Measurements from ENCODE around the gene DZIP3. TPM values are rescaled to one million over a fixed set of nuclear protein-coding genes. Genes with fewer than 3 reads are reported as not detected.

Gene DZIP3
- total and polyA plus RNA-seq, 2 of the 8 experiments (the other 6 are each of a cell fraction or from before 2014, with no cell fraction given): 10.4 to 24.3 TPM

GRCh38 chr3:108605028-108605427 is 15.5 kb downstream of the DZIP3 start:
- Histone ChIP-seq H2BK20ac (ENCODE audit: low read length) (no peak overlapping the region), H3K4me3 (ENCODE audit: extremely low read depth in 1 of 4, insufficient read depth in 2 of 4, low read depth in 3 of 4, low read length in 4 of 4) (no peak overlapping the region), H3K9me3 (ENCODE audit: insufficient read depth in 2 of 2, low read depth in 1 of 2, low read length in 1 of 2) (no peaks in the 10 kb centered on the region), H3K27ac (ENCODE audit: low read depth, low read length) (no peak overlapping the region), H3K23ac (ENCODE audit: insufficient read length) (no peak overlapping the region), H3K56ac (replicated peaks; ENCODE audit: insufficient read length, low read depth, low read length) (no peak overlapping the region), H3K79me1 (ENCODE audit: low read depth, low read length) (no peaks in the 10 kb centered on the region), H3K79me2 (ENCODE audit: control insufficient read depth in 1 of 2, insufficient read depth in 2 of 2, low read length in 2 of 2) (peaks cover 3 to 21% of the 10 kb centered on the region in 2 experiments; a peak in 3 of 4 replicates), H3K36me3 (ENCODE audit: control insufficient read depth in 2 of 4, insufficient read depth in 4 of 4, low read length in 3 of 4) (peaks cover 0 to 4% (median 0%) of the 10 kb centered on the region in 4 experiments; a peak in 2 of 8 replicates), H2BK5ac (ENCODE audit: low read depth, low read length) (no peak overlapping the region), H4K91ac (replicated peaks; ENCODE audit: insufficient read length, low read length) (no peak overlapping the region), H3K14ac (ENCODE audit: insufficient read length) (no peak overlapping the region), H3K4me1 (replicated peaks in 1 of 4; ENCODE audit: control insufficient read depth in 3 of 4, insufficient read depth in 4 of 4, low read length in 3 of 4) (peaks cover 0 to 3% (median 3%) of the 10 kb centered on the region in 4 experiments; a peak in 3 of 7 replicates), H3K23me2 (ENCODE audit: low read depth, low read length) (no peaks in the 10 kb centered on the region), H2AK5ac (ENCODE audit: low read depth, low read length) (no peak overlapping the region), H3K18ac (ENCODE audit: extremely low read depth, low read length) (no peak overlapping the region), H3K4ac (replicated peaks; ENCODE audit: insufficient read length, low read depth, low read length) (no peak overlapping the region), H3K27me3 (replicated peaks in 1 of 4; ENCODE audit: control insufficient read depth in 3 of 4, extremely low read depth in 1 of 4, insufficient read depth in 3 of 4, low read length in 3 of 4) (no peaks in the 10 kb centered on the region), H4K5ac (ENCODE audit: insufficient read length, low read depth, low read length) (no peak overlapping the region), H2BK15ac (ENCODE audit: low read length) (no peak overlapping the region), H2BK12ac (ENCODE audit: low read depth, low read length) (no peak overlapping the region), H3K4me2 (ENCODE audit: insufficient read depth in 1 of 2, low read depth in 2 of 2, low read length in 2 of 2) (no peak overlapping the region), H3K9ac (replicated peaks in 1 of 4; ENCODE audit: extremely low read depth in 1 of 4, low read depth in 3 of 4, low read length in 3 of 4) (no peak overlapping the region), H4K8ac (ENCODE audit: extremely low read depth, insufficient read depth, low read length) (no peak overlapping the region), H2AFZ (ENCODE audit: low read length) (no peak overlapping the region), H4K20me1 (replicated peaks in 1 of 2; ENCODE audit: control insufficient read depth in 1 of 2, insufficient read depth in 2 of 2, low read length in 2 of 2) (no peaks in the 10 kb centered on the region), H2BK120ac (replicated peaks; ENCODE audit: low read depth, low read length) (no peak overlapping the region)
- no peak for DNase-seq (ENCODE audit: low read depth in 1 of 2, low spot score in 2 of 2)
- ChIA-PET CTCF (ENCODE audit: partially characterized antibody) (interaction anchor here (0.7 kb wide), 1 partner anchor 116 kb away, joined by 3 read pairs; no protein-coding TSS in a partner anchor), POLR2A (ENCODE audit: partially characterized antibody) (no interaction called here)
- 94% methylated on average over 2 of the region's 2 CpGs; no CpG with 5 or more reads in 1 of the 2 experiments for WGBS, 2 experiments (ENCODE audit: extremely low coverage in 1 of 2, insufficient coverage in 1 of 2, insufficient read length in 1 of 2, insufficient replicate concordance in 2 of 2, low coverage in 1 of 2, low lambda C conversion rate in 2 of 2, missing lambda C conversion rate in 1 of 2)
- FAIRE-seq: no peak
- TF ChIP-seq SP4 (IDR thresholded peaks at IDR 0.05; ENCODE audit: low read length): no peak
- no peak for TF ChIP-seq JUN (IDR thresholded peaks at IDR 0.05; ENCODE audit: low read depth, low read length)
- TF ChIP-seq SP1 (IDR thresholded peaks at IDR 0.05; ENCODE audit: low read depth, low read length): no peak
- no peak for TF ChIP-seq ATF3 (IDR thresholded peaks at IDR 0.05; ENCODE audit: insufficient read depth, low read depth, low read length)
- no peak for TF ChIP-seq MAX (IDR thresholded peaks at IDR 0.05)
- TF ChIP-seq POLR2A (IDR thresholded peaks at IDR 0.05; ENCODE audit: control extremely low read depth in 1 of 2, low read depth in 2 of 2, low read length in 2 of 2): no peak
- TF ChIP-seq BACH1 (IDR thresholded peaks at IDR 0.05; ENCODE audit: low read length): no peak
- TF ChIP-seq RFX5 (IDR thresholded peaks at IDR 0.05; ENCODE audit: borderline replicate concordance, low read depth, low read length): no peak
- no peak for TF ChIP-seq SUZ12 (IDR thresholded peaks at IDR 0.05; ENCODE audit: low read length)
- no peak for TF ChIP-seq SAP30 (IDR thresholded peaks at IDR 0.05; ENCODE audit: insufficient read depth, insufficient replicate concordance, low read length)
- TF ChIP-seq GTF2F1 (IDR thresholded peaks at IDR 0.05; ENCODE audit: borderline replicate concordance, low read depth, low read length): no peak
- TF ChIP-seq RBBP5 (IDR thresholded peaks at IDR 0.05; ENCODE audit: borderline replicate concordance, low read depth, low read length): no peak

Measured in H1 (cell line).